Measurements from ENCODE around the gene WDR5B. TPM values are rescaled to one million over a fixed set of nuclear protein-coding genes. Genes with fewer than 3 reads are reported as not detected.

Gene WDR5B
- total and polyA plus RNA-seq, 2 donors (not counting 3 experiments of a cell fraction or from before 2014, with no cell fraction given): 1.8 to 3.7 TPM

GRCh38 chr3:122462406-122462805, 46.5 kb upstream of the WDR5B start:
- H3K9ac ChIP-seq (replicated peaks; ENCODE audit: extremely low read depth, insufficient read depth, low read length): no peak overlapping the region
- no peak overlapping the region for H2AFZ ChIP-seq (ENCODE audit: low read depth, low read length)
- peaks cover 8 to 15% of the 10 kb centered on the region in 2 experiments for H3K36me3 ChIP-seq (ENCODE audit: control insufficient read depth in 2 of 2, extremely low read depth in 1 of 2, insufficient read depth in 2 of 2, low read length in 2 of 2)
- no peaks in the 10 kb centered on the region for H3K9me1 ChIP-seq (replicated peaks; ENCODE audit: control insufficient read depth, extremely low read depth, insufficient read depth, low read length)
- no peaks in the 10 kb centered on the region for H4K20me1 ChIP-seq (replicated peaks; ENCODE audit: control insufficient read depth, extremely low read depth, insufficient read depth, low read length)
- FAIRE-seq (no peak), DNase-seq (ENCODE audit: low read depth, low spot score) (no peak)
- TF ChIP-seq POLR2AphosphoS5 (IDR thresholded peaks at IDR 0.05; ENCODE audit: insufficient read depth, low read depth, low read length) (no peak), EZH2 (IDR thresholded peaks at IDR 0.05; ENCODE audit: borderline replicate concordance, low read depth, low read length, severe bottlenecking) (no peak), JUN (IDR thresholded peaks at IDR 0.05; ENCODE audit: borderline replicate concordance, insufficient read depth, insufficient read length, low read depth) (no peak), GATA2 (IDR thresholded peaks at IDR 0.05; ENCODE audit: insufficient read depth, insufficient read length, low read depth, low read length) (no peak), MAX (IDR thresholded peaks at IDR 0.05; ENCODE audit: insufficient read depth, insufficient read length) (no peak), MYC (IDR thresholded peaks at IDR 0.05; ENCODE audit: low read depth, low read length) (no peak), FOS (IDR thresholded peaks at IDR 0.05; ENCODE audit: borderline replicate concordance, insufficient read depth, low read length) (no peak), POLR2A (IDR thresholded peaks at IDR 0.05; ENCODE audit: low read depth, low read length) (no peak)
- TF ChIP-seq, protein P1, sequence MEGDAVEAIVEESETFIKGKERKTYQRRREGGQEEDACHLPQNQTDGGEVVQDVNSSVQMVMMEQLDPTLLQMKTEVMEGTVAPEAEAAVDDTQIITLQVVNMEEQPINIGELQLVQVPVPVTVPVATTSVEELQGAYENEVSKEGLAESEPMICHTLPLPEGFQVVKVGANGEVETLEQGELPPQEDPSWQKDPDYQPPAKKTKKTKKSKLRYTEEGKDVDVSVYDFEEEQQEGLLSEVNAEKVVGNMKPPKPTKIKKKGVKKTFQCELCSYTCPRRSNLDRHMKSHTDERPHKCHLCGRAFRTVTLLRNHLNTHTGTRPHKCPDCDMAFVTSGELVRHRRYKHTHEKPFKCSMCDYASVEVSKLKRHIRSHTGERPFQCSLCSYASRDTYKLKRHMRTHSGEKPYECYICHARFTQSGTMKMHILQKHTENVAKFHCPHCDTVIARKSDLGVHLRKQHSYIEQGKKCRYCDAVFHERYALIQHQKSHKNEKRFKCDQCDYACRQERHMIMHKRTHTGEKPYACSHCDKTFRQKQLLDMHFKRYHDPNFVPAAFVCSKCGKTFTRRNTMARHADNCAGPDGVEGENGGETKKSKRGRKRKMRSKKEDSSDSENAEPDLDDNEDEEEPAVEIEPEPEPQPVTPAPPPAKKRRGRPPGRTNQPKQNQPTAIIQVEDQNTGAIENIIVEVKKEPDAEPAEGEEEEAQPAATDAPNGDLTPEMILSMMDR (IDR thresholded peaks at IDR 0.05; ENCODE audit: extremely low read depth in 1 of 2, insufficient read depth in 1 of 2, low read depth in 1 of 2, low read length in 2 of 2): no peak
- intact Hi-C loops (cut with micrococcal nuclease) (no loop called here), dilution Hi-C loops (cut with MboI; ENCODE audit: extremely low pct_ligation_motif_present, low sequenced_read_pairs) (no loop called here)
- no peak overlapping the region for H3K4me3 ChIP-seq (replicated peaks in 1 of 3; ENCODE audit: insufficient read depth in 1 of 3, low read depth in 1 of 3, low read length in 3 of 3)
- CTCF ChIA-PET: interaction anchor here (1.6 kb wide), 1 partner anchor 70 kb away, joined by 3 read pairs; no protein-coding TSS in a partner anchor
- H3K79me2 ChIP-seq (ENCODE audit: control insufficient read depth, insufficient read depth, low read length): peaks cover 15% of the 10 kb centered on the region
- POLR2A ChIA-PET: no interaction called here
- no peaks in the 10 kb centered on the region for H3K27me3 ChIP-seq (ENCODE audit: control insufficient read depth in 2 of 2, insufficient read depth in 2 of 2, low read length in 2 of 2)
- no peaks in the 10 kb centered on the region for H3K4me1 ChIP-seq (ENCODE audit: control insufficient read depth, extremely low read depth, insufficient read depth, low read length)
- H3K9me3 ChIP-seq (replicated peaks; ENCODE audit: control insufficient read depth, insufficient read depth, low read length): no peaks in the 10 kb centered on the region
- BruUV-seq (replicated peaks): no TSS peak
- no peak overlapping the region for H3K27ac ChIP-seq (ENCODE audit: insufficient read depth, low read depth, low read length)
- no peak overlapping the region for H3K4me2 ChIP-seq (ENCODE audit: insufficient read depth, low read length)

Data from endothelial cell of umbilical vein (primary cell).